CD4-positive, alpha-beta T cell treated with Interferon gamma for 1 hour (primary cell): ENCODE data around the gene MCF2L2.

Experiments
- DNase-seq: peaks from one replicate; pipeline ENCODE4 v3.0.0-alpha.2; 2020

The MCF2L2 gene

DNA sequence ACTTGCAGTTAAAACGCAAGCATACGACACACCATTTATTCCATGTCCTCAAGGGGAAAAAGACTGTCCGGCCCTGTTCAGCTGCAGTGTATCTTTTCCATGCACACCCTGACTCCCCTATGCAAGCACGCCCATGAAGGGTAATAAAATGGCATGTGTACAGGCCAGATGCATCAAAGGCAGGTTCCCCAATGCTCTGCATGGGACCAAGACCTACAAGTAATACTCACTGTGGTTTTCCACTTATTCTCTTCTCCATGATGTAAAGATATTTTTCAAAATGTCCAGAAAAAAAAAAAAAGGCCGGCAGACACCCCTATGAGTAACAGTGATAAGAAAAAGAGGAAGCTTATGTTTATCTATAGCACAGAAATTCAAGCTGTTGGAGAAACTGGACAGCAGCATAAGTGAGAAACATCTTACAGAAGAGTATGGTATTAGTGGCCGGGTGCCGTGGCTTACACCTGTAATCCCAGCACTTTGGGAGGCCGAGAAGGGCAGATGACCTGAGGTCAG, 70.8 kb downstream of the MCF2L2 start:
- no peak for DNase-seq

DNA sequence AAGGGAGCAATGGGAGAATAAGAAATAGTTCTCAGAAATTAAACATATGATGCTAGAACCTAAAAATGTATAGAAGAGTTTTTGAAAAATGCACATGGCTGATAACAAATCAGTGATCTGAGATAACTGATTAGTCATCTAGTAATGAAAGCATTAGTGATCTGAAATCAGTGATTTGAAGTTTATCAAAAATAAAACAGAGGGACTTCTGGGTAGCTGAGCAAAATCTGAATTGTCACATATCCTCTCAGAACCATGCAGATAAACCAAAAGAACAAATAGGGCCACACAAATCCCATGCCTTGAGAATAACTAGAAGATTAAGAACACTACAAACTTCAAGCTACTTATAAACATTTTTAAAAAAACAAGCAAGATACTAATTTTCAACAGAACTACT, 71.5 kb downstream of the MCF2L2 start:
- no peak for DNase-seq

DNA sequence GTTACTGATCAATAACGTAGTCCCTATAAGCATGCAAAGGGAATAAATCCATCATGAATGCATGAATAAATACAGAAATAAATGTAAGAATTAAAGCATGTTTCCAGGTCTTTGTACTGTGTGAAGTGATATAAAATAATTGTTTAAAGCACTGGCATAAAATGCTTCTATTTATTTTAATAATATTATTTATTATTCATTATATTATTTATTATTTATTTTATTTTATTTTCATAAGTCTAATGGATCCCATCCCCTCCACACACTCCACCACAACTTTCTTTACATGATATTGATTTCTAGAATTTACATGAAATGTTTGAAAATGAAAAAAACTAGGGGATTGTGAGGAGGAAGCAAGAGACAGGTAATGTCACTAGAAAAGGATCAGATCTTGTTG, 73.5 kb downstream of the MCF2L2 start:
- DNase-seq: no peak

DNA sequence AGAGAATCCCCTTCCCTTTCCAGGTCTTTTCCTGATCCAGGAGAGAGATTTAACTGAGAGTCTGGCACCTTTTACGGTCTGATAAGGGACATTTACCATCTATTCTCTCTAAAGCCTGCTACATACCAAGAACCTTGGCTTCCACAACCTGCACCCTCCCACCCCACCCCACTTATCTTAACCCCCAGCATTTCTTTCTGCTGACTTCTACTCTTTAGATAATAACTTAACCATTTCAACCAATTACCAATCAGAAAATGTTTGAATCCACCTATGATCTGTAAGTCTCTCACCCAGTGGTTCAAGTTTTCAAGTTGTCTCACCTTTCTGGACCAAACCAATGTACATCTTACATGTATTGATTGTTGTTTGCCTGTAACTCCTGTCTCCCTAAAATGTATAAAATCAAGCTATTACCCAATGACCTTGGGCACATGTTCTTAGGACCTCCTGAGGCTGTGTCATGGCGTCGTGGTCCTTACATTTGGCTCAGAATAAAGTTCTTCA, 74.0 kb downstream of the MCF2L2 start:
- DNase-seq: no peak

DNA sequence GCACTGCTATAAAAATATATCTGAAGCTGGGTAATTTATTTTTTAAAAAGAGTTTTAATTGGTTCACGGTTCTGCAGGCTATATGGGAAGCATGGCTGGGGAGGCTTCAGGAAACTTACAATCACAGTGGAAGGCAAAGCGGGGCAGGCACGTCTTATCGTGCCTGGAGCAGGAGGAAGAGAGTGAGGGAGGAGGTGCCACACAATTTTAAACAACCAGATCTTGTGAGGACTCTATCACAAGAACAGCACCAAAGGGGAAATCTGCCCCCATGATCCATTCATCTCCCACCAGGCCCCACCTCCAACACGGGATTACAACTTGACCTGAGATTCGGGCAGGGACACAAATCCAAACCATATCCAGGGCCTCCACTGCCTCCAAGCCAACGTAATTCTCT, 75.0 kb downstream of the MCF2L2 start:
- DNase-seq: no peak

DNA sequence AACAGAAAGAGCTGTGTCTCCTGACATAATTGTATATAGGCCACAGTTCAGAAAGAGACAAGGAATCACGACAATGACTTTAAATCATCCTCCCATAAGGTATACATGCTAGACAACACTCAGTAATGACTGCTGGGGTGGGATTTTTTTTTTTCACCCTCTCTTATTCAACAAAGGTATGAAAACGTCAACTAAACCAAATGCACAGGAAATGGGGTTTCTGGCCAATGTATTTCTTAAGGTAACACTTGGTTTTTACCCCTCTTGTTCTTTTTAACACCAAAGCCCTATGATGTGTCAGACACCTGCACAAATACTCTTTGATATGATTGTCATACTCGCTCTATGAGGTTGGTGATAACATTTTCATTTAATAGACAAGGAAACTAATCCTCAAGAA, 78.3 kb downstream of the MCF2L2 start:
- no peak for DNase-seq

DNA sequence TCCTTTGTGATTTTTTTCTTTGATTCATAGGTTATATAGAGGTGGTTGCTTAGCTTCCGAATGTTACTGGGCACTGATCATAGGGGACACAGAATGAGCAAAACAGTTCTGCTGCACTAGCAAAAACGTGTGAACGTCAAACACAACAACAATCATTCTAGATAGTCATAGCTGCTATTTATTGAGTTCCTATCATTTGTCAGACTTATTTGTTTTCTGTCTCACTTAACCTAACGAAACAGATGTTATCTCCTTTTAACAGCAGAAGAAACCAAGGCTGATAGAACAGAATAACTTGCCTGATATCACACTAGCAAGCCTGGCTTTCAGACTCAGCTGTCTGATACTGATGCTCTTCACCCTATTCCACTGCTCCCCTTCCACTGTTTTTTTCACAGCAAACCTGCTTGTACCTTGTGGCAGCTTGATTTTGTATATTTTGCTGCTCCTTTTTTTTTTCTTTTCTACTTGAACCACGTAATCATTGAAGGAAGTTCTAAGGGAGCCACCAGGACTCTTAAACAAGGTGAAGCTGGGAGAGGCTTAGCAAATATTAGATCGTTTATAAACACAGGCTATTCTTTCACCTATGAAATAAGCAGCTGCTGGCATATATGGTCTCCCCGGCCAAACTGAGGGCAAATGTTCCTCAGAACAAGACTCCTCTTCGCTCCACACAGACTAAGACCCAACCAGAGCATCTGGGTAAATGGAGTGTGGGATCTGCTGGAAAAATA, 78.8 kb downstream of the MCF2L2 start:
- no peak for DNase-seq

DNA sequence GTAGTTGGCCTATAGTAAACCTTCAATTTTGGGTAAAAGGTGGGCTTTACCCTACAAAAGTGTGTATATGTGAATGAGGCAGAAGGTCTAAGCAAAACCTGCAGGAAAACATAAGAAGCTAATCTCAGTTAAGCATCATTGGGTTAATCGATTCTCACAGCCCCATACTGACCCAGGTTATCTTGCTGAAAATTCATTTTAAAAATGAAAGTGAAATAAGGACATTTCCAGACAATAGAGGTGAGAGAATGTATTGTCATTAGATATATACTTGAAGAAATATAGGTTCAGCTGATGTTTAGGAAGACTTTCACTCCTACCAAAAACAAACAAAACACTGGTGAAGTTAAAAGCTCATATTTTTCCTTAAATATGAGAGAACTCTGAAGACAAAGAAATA, 85.6 kb downstream of the MCF2L2 start:
- no peak for DNase-seq

DNA sequence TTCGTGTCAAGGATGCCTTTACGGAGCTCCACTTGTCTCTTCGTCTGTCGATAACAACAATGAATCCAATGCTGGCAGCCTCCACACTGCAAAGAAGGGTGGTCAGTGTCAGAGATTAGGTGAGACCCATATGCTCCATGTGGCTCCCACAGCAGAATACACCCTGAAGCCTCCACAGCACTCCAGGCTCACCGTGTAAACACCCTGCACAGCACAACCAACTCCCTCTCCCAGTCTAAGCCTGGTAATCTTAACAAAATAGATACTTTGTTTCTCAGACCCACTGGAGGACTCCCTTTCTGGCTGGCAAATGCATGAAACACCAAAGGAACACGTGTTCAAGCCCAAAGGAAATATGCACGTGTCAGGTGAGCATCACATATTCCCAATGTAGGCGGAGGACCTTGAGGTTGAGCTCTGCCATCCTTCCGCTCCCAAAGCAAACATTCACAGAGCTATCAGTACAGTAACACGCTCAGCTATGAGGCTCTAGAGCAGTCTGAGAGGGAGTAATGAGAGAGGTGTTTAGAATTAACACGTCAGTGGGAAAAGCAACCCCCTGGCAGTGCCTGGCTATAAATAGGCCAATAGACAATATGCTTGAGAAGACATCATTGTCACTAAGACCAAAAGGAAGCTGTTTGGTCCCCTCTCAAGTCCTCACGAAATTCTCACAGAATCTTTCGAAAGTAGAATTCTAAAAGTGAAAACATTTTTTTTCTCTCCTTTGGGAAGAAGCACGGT, 86.7 kb downstream of the MCF2L2 start:
- no peak for DNase-seq

DNA sequence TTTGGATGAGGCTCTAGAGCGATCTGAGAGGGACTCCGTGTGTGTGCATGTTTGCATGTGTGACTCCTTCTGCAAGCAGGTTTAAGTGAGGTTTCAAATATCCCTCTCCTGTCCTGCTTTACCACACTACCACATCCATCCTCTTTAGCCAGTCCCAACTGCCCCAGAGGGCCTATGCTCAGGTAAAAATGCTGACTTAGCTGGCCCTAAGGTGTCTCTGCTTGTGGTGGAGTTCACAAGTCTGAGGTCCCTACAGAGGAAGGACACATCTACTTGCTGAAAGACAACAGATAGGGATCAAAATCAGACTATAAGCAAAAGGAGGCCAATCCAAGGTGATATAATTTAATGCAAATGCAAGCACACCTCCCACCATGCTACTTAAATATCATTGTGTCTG, 88.2 kb downstream of the MCF2L2 start:
- no peak for DNase-seq

DNA sequence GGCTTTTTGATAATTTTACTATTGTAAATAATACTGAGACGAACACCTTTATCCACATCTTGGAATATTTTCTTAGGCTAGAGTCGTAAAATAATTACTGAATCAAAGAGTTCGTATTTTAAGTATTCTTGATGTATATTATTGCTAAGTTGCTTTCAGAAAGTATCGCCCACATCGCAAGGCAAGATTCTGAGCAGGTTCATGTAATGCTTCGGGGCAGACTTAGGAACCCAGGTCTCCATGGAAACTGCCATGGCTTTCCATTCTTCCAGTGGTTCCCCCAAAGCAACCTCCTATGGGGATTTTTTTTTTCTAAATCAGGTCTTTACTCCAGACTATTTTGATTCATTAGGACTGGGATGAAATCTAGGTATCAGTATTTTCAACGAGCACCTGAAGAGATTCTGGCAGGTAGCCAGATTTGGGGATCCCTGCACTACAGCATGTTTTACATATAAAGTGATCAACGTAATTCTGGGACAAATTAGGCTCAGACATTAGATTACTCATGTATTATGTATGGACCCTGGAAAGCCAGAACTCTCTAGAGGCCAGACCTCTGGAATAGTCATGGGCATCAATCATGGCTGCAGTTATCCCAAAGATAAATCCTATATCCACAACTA, 88.8 kb downstream of the MCF2L2 start:
- DNase-seq: no peak

DNA sequence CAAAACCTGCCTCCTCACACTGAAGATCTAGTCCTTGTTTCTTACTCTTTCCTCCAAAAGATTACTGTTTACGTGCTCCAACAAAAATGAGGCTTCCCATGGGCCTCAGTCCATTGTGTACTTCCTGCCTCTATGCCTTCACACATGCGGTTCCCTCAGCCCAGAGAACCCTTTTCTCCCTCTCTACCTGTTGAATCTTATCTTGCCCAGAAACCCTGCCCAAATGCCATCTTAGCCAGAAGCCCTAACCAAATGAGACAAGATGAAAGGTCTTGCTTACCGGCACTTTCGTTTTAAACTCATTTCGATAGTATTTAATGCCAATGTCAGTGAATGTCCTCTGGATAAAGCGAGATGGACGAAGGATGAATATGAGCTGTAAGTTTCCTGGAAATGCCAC, 89.9 kb downstream of the MCF2L2 start:
- DNase-seq: no peak

DNA sequence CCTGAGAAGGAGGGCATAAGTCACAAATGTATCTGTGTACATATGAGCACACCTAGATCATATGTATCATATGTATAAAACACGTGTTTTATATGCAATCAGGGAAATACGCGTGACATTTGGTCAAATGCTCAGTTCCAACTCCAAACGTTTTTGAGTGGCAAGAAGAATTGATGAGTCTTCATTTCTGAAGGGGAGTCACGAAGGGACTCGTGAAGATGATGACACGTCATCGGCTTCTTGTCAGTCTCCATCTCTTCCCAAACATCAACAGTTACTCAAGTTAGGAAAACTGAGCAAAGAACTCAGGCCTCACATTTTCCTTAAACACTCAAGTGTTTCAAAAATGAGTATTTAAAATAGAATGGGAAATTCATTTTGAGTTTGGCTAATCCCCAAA, 95.9 kb downstream of the MCF2L2 start:
- no peak for DNase-seq

DNA sequence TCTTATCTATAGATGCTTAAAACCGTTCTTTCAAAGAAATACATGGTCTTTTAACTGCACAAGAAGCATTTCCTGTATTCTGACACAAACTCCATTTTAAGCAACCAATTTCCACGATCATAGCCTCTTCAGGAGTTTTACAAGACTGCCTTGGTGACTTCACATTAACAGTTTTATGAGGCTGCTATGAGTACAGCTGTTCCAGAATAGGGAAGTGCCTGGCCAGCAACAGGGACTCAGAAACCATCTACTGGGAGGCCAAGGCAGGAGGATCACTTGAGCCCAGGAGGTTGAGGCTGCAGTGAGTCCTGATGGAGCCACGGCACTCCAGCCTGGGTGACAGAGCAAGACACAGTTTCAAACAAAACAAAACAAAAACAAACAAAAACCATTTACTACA, 96.9 kb downstream of the MCF2L2 start:
- no peak for DNase-seq

DNA sequence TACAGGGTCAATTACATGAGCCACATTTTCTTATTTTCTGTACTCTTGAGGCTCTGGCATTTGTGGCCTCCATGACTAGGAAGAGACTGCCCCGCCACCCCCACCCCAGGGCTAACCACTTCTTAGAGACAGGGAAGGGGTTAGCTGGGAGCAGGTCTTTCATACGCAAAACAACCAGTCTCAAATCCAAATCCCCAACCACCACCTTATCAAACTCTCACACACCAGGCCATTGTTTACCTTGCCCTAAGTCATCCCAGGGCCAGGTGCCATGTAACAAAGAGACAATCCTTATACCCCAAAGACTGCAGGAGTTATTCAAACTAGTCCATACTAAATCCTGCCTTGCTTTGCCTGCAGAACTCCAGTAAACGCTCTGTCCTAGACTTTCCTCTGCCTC, 97.5 kb downstream of the MCF2L2 start:
- no peak for DNase-seq

DNA sequence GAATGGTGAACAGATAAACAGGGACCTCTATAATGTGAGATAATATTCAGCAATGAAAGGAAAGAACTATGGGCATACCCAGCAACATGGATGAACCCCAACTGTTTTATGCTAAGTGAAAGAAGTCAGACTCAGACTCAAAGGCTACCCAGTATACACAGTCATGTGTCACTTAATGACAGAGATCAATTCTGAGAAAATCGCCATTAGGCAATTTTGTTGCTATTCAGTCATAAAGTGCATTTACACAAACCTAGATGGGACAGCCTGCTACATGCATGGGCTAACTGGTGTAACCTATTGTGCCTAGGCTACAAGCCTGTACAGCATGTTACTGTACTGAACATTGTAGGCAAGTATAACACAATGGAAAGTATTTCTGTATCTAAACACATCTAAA, 98.9 kb downstream of the MCF2L2 start:
- no peak for DNase-seq

DNA sequence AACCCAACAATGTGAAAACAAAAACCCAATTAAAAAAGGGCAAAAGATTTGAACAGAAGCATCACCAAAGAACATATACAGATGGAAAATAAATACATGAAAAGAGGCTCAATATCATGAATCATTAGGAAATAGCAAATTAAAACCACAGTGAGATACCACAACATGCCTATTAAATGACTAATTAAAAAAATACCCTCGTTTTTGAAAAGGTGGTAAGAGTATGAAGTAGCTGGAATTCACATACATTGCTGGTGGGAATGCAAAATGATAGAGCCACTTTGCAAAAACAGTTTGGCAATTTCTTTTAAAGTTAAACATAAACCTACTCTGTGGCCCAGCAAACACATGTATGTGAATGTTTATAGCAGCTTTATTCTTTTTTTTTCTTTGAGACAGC, 99.6 kb downstream of the MCF2L2 start:
- DNase-seq: no peak

DNA sequence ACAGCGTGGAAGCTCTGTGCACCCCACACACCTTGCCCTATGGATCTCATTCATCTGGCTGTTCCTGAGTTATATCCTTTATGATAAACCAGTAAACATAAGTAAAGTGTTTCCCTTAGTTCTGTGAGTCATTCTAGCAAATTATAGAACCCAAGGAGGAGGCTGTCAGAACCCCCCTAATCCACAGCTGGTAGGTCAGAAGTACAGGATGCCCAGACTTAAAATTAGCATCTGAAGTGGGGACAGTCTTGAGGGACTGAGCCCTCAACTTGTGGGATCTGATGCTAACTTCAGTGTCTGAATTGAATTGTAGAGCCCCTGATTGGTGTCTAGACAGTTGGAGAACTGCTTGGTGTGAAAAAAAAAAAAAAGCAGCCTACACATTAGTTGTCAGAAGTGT, 100.3 kb downstream of the MCF2L2 start:
- no peak for DNase-seq

DNA sequence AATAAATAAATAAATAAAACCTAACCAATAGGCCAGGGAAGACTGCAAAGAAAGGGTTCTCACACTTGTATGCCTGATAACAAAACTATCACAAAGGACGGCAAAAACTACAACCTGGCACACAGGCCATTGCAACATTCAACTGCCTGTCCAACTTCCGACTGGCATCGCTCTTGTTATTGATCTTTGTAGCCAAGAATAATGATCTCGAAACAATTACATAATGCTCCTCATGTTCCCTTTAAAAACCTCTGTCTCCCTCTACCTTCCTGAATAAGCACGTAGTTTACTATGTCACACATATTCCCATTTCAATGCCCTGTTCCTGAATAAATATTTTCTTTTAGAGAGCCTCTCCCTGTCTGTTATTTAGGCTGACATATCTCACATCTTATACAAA, 101.1 kb downstream of the MCF2L2 start:
- DNase-seq: no peak

DNA sequence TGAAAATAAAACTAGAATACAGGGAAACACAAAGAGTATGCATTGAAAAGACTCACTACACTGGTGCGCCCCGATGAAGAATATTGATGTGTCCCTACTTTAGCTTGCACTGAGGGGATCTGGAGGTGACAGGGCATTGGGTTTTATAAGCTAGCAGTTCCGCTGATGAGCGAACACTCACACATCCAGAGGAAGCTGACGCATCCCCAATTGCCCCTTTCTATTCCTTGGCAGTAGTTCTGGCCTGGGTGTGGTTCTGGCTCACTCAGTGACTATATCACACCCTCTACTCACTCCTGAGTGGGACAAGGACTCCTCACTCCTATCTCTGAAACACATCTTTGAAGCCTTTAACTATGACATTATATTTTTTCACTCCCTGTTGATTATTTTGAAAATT, 104.3 kb downstream of the MCF2L2 start:
- no peak for DNase-seq

DNA sequence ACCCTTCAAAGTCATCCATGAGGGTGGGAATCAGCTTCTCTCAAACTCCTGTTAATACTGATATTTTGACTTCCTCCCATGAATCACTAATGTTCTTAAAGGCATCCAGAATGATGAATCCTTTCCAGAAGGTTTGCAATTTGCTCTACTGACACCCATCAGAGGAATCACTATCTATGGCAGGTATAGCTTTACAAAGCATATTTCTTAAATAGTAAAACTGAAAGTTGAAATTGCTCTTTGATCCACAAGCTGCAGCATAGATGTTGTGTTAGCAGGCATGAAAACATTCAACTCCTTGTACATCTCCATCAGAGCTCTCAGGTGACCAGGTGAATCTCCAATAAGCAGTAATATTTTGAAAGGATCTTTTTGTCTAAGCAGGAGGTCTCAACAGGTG, 109.0 kb downstream of the MCF2L2 start:
- no peak for DNase-seq

DNA sequence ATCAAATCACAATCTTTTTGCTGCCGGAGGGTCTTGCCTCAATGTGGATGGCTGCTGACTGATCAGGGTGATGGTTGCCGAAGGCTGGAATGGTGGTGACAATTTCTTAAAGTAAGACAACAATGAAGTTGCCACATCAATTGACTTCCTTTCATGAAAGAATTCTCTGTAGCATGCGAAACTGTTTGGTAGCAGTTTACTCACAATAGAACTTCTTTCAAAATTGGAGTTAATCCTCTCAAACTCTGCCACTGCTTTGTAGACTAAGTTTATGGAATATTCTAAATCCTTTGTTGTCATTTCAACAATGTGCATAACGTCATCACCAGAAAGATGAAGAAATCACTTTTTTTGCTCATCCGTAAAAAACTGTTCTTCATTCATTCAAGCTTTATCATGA, 109.5 kb downstream of the MCF2L2 start:
- no peak for DNase-seq

DNA sequence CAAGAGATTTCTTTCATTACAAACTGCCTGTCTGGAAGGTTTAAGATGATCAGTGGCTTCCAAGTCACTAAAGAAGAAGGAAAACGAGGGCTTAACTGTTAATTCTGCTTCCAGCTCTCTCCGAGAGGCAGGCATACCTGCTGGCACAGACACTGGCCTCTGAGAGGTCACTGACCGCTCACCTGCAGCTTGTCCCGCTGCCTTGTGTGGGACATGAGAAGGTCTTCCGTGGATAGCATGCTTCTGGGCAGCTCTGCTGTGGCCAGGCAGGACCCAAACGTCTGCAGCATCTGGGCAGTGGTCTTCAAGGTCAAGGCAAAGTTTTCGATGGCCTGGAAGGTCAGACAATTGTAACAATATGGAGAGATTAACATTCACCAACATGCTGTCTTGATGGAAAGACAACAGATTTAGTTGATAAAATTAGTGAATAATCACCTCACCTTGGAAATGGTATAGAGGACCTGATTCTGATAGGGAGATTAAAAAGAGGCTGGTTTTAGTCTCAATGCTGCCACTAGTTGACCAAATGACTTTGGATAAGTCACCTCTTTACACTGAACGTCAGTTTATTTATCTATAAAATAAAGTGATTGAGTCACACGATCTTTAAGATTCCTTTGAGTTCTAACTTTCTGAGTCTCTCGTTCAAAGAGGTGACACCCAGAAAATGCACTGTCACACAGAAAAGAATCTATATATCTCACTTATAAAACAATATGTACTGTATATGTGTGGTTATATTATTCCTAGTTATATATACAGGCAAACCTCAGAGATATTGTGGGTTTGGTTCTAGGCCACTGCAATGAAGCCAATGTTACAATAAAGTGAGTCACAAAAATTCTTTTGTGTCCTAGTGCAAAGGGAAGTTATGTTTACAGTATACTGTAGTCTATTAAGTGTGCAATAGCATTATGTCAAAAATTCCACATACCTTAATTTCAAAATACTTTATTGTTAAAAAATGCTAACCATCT, 110.2 kb downstream of the MCF2L2 start:
- DNase-seq: no peak
